Temporal lobe (tissue), 1 donor: Measurements from ENCODE around the gene STRBP. TPM values are rescaled to one million over a fixed set of nuclear protein-coding genes. Genes with fewer than 3 reads are reported as not detected.

Source experiments
- total RNA-seq: library from RNA; depleted of rRNA; stranded (reverse); fragments of >200 nt; gene quantifications from one replicate; pipeline ENCODE4 v1.2.3, GENCODE V29; 2014

STRBP gene
- total RNA-seq, 1 donor from 2014 or later = 69.1 TPM

Other genes starting within 250 kb of the STRBP start
- gene GPR21, start 234.9 kb downstream of the STRBP start, total RNA-seq = 10.3 TPM
- gene CRB2, start 87.6 kb upstream of the STRBP start, total RNA-seq = 5.4 TPM